HFF-Myc (cell line): ENCODE measurements around the gene NPB.

ENCODE experiments used
- DNase-seq: peaks from one replicate; pipeline ENCODE4 v3.0.0-alpha.2; 2011; ENCODE audit warnings: low read depth; ENCODE audit errors: extremely low read depth
- H3K4me3 ChIP-seq: replicated peaks from 2 replicates; pipeline ENCODE4 v1.5.1; 2011; ENCODE audit warnings: low read depth, mild to moderate bottlenecking, control low read depth, low read length
- CTCF ChIP-seq: IDR thresholded peaks from 2 replicates; pipeline ENCODE4 v1.5.1; 2012; ENCODE audit warnings: mild to moderate bottlenecking, low read depth, low read length, control low read depth; ENCODE audit errors: missing control alignments

The NPB gene

GRCh38 chr17:81867170-81867990 is 34.7 kb upstream of the NPB start:
- no peak for DNase-seq
- no peak overlapping the region for H3K4me3 ChIP-seq
- no peak for TF ChIP-seq CTCF

- H3K4me3 ChIP-seq, result peak overlapping the region; percentile 11; the same call in 1 of the 2 replicates
- no peak for TF ChIP-seq CTCF
- DNase-seq, result no peak
These were observed 33.9 kb upstream of the NPB start for GRCh38 chr17:81867991-81868673.

GRCh38 chr17:81868674-81869220 is 33.3 kb upstream of the NPB start:
- peak overlapping the region; percentile 84 for H3K4me3 ChIP-seq
- no peak for DNase-seq
- TF ChIP-seq CTCF, result no peak

GRCh38 chr17:81869221-81870130 is 32.6 kb upstream of the NPB start:
- H3K4me3 ChIP-seq, result peak overlapping the region; percentile 84
- no peak for DNase-seq
- TF ChIP-seq CTCF, result peak; percentile 84

- no peak for DNase-seq
- peak overlapping the region; percentile 84 for H3K4me3 ChIP-seq
- no peak for TF ChIP-seq CTCF
These were observed 31.7 kb upstream of the NPB start for GRCh38 chr17:81870131-81870980.

- H3K4me3 ChIP-seq, result peak within 1 kb of the TSS; percentile 84
- TF ChIP-seq CTCF, result no peak
- DNase-seq, result no peak
These were observed 31.1 kb upstream of the NPB start, which contains the start of gene ARHGDIA for GRCh38 chr17:81870981-81871386. Gene ARHGDIA, minus strand, starts transcription at chr17:81871337. Its CDS starts 1,407 bp downstream, at chr17:81869930.
